Raji (cell line): ENCODE data around the gene PSME3.

Experiments used
- POLR2A ChIP-seq: IDR thresholded peaks from 2 replicates; pipeline ENCODE4 v1.6.1; 2011; ENCODE audit warnings: low read depth, low read length, control low read depth; ENCODE audit not compliant: insufficient read depth

The PSME3 gene

DNA sequence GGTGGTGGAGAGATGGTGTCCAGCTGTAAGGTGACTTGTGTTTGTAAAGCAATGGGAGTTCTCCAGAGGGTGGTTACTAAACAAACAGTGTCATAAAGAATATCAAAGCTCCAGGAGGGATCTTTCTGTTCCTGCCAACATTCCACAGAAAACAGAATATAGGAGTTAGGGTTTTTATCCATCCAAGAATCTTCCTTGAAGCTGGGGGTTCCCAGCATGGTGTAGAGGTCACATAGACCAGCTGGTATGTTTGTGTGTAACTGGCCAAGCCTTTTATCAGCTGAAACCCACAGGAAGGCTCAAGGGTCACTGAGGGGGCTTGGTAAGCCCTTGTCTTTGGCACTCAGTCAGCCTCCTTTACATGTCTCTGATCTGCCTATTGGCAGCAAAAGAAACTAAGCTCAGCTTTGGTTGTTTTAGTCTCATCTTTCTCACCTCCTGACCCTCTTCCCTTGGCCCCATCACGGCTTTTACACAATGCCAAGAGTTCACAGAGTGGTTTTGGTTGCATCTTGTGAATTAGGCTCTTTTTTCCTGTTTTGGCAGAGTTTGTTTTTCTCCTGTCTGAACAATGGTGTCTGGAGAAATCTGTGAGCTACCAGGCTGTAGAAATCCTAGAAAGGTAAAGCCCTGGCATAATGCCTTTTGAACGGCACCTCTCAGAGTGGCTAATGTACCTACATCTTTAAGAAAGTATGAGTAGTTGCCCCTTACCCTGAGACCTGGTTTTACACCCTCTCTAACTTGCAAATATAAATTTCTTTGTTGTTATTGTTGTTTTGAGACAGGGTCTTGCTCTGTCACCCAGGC is 29.9 kb upstream of the PSME3 start:
- TF ChIP-seq POLR2A: no peak

DNA sequence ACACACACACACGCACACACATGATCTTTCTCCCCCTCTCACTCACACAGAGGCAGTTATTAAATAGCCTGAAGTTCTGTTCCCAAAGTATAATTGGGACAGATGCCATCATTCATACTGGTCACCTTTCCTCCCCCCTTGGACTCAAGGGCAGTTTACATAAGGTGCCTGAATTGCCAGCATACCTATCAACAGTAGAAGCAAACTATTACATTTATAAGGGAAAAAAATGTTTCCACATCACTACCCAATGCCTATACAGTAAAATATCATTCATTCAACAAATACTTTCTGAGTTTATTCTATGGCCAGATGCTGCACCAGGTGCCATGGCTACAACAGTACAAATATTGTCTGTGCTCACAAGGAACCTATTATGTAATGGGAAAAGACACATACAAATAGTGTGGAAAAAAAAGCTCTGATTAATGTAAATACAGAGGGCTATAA is 28.3 kb upstream of the PSME3 start:
- no peak for TF ChIP-seq POLR2A

DNA sequence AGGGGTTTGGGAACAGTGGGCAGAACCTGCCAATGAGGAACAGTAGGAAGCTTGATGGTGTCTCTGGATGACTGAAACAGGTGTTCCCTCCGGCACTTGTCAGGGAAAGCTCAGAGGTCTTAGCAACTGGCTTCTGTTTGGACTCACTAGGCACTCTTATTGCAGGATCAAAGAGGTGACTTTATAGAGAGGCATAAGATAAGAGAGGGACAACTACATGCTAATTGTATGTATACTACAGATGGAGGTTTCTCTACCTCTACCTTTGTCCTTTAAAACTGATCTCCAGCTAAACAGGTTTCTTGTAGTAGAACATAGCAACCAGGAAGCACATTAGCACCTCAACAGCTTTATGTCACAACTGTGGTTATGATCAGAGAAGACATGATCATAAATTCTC is 26.9 kb upstream of the PSME3 start:
- no peak for TF ChIP-seq POLR2A

DNA sequence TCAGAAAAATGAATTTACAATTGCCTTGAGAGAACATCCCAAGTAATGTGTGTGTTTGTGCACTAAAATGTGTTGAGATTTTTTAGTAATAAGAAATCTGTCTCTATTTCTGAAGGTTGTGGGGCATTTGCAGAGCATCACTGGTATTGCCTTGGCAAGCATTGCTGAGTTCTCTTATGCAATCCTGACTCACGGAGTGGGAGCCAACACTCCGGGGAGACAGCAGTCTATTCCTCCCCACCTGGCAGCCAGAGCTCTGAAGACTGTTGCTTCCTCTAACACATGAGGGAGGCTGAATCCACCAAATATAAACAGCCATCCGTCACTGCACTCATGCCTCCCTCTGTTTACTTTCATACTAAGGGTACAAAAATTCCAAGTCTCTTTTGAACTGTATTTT is 23.9 kb upstream of the PSME3 start:
- no peak for TF ChIP-seq POLR2A

DNA sequence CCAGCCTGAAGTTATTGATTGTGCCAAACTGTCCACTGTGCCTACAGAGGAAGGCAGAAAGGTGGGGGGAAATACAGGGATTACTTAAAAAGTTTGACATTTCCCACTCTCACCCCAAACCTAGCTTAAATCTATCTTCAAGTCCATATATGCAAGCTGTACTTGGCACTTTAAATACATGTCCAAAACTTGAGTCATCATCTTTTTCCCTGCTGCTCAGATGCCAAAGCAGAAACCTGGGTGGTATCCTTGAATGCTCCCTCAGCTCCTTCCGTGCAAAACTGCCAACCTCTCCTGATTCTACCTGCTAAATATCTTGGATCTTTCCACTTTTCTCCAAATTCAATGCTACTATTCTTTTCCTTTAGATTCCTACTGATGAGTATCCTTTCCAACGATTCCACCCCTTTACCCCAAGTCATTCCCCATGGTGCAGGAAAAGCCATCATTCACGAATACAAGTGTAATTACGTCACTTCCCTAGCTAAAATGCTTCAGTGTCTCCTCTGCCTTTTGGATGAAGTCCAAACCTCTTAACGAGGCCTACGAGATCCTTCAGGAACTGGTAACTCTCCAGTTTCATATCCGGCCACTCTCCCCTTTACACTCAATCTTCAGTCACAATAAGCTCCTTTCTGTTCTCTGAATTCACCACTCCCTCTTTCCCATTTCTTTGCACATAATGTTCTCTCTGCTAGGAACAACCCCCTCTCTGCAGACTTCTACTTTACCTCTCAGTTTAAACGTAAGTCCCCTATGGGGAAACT is 18.4 kb upstream of the PSME3 start:
- no peak for TF ChIP-seq POLR2A

DNA sequence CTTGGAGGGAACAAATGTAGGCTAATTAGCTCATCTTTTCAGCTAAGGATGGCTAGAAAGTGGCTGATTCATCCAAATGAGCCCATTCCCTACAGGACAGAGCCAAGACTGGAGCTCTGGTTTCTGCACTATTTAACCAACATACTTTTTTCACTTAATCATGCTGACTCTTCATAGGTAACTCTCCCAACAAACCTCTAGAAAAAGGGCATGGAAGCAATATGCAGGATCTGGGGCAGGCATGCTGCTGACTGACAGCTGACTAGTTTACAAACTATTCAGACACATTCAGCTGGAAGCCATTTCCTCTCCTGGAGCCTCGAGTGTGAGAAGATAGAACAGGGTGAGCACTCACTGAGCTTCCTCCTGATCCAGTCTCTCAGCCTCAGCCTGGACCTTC is 15.3 kb upstream of the PSME3 start:
- TF ChIP-seq POLR2A: no peak

DNA sequence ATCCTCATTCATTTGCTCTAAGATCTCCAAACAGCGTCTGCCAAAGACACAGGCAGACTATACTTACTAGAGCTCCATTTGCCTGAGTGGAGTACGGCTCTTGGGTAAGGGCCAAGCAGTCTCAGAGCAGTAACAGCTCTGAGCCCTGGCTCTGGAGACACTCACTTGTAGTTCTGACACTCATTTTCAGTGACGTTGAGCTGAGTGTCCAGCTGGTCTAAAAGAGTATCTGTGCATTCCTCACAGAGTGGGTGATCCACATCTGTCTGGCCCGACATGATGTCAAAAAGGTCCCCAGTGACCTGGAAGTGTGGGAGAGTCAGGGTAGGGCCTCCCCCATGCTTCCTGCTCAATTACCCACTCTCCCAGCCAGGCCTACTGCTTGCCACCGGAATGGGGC is 14.8 kb upstream of the PSME3 start:
- no peak for TF ChIP-seq POLR2A

DNA sequence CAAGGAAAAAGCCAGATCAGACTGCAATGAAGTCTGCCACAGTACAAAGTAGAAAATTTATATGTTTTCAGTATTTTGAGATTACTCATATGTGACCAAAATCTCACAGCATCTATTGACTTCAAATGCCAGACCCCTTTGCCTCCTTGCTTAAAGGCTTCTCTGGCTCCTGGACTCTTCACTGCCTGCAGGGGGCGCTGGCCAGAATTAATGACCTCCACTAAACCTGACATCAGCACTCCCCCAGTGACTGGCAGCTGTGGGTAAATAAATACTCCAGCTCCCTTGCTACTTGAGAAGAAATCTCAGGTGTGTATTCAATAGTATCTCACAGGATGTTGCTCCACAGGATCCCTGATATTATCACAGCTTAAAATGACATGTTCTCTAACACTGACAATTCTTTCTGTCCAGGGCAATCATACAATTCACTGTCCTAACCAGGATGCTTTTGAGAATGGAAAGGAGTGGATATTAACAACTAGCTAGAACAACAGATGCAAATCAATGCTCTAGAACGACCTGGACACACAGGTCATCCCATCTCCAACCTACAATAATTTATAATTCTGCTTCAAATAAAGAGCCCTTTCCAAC is 13.2 kb upstream of the PSME3 start:
- no peak for TF ChIP-seq POLR2A

DNA sequence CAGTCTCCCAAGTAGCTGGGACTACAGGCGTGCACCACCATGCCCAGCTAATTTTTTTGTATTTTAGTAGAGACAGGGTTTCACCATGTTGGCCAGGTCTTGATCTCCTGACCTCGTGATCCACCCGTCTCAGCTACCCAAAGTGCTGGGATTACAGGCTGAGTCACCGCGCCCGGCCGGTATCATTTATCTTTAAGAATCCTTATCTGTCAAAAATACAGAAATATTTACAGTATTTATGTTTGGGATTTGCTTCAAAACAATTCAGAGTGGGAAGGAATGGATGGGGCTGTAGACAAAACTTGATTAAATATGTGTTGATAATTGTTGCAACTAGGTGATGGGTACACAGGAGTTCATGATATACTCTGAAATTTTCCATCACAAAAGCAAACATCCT is 12.0 kb upstream of the PSME3 start:
- no peak for TF ChIP-seq POLR2A

DNA sequence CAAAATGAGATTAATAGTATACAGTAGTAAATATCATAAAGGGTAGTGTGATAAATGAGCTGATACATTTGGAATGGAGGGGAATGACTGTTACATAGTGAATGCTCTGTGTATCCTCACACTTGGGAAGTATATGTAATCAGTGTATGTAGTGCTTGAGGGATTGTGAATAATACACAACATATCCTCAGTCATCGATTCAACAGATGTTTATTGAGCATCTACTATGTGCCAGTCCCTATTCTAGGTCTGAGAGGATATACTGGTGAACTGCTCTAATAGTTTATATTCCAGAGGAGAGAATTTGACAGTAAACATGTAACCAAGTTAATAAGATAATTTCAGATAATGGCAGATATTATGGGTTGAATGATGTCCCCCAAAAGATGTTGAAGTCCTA is 5.7 kb upstream of the PSME3 start:
- TF ChIP-seq POLR2A: no peak

DNA sequence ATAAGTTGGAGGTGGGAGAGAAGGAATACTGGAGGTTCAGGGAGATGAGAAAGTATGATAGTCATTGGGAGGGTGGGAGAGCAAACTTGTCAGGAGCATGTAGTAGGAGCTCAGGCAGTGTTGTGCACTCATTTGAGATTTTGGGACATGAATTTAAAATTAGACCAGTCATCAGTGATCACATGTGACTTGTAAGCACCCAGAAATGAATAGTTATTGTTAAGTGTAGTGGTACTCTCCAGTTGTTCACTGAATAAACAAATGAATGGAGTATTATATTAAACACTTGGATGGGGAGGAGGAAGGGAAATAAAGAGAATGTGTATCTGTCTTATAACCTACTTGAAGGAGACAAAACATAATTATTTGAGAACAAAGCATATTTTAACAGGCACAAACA is 2.2 kb upstream of the PSME3 start:
- TF ChIP-seq POLR2A: no peak

DNA sequence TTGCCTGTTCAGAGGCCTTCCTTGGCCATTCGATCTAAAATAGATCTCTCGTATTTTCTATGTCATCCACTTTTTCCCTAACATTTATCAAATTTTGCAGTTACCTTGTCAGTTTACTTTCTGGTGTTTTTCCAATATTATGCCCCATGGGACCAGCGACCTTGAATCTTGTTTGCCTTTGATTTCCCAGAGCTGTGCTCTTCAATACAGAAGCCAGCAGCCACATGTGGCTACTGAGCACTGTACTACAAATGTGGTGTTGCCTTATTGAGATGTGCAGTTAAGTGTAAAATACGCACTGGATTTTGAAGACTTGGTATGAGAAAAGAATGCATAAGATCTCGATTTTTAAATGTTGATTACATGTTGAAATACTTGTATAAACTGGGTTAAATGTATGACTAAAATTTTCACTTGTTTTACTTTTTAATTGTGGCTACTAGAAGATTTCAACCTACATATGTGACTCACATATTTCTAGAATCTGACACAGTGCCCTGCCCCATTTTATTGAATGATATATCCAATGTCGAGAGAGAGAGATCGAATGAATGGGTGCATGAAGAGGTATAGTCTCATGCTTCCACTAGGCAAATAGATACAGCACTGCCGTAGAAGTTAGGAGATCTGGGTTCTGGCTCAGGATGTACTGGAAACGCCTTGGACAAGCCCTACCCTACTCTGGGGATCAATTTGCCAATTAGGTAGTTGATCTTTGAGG is 824 bp upstream of the PSME3 start:
- TF ChIP-seq POLR2A: no peak

DNA sequence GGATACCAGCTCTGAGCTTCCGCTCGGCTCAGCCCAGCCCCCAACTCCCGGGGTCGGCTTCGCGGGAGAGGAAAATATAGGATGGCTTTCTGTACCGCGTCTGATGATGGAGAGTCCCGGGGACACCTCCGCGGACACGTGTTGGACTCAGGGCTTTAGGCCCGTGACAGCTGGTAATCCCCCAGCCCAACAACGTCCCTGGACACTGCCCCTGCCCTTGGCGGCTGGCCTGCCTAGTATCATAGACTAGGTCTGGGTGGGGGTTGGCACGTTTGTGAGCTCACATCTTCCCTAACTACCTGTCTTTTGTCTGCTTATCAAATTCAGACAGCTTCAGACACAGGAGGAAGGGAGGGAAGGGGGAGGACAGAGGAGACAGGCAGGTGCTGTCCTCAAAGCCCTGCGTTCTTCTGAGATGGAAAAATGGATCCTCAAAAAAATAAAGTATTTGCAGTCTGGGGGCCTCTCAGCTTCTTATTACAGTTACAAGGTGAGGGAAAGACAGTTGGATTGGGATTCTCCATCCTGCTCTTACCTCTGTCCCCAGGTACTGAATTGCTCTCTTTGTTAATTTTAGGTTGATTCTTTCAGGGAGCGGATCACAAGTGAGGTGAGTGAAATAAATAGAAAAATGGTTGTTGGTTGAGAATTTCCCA is 698 bp downstream of the PSME3 start:
- no peak for TF ChIP-seq POLR2A

DNA sequence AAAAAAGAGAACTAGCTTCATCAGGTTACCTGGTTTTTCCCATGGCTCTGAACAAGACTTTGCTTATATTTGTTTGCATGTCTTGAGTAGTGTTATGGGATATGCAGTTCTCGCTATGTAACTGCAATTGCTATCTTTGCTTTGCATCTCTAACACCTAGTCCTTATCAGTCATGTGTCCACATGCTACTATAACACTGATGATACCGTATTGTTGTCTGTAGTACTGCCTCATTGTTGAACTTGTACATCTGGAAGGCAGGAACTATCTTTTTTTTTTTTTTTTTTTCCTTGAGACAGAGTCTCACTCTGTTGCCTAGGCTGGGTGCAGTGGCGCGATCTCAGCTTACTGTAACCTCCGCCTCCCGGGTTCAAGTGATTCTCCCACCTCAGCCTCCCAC is 2.5 kb downstream of the PSME3 start:
- no peak for TF ChIP-seq POLR2A

DNA sequence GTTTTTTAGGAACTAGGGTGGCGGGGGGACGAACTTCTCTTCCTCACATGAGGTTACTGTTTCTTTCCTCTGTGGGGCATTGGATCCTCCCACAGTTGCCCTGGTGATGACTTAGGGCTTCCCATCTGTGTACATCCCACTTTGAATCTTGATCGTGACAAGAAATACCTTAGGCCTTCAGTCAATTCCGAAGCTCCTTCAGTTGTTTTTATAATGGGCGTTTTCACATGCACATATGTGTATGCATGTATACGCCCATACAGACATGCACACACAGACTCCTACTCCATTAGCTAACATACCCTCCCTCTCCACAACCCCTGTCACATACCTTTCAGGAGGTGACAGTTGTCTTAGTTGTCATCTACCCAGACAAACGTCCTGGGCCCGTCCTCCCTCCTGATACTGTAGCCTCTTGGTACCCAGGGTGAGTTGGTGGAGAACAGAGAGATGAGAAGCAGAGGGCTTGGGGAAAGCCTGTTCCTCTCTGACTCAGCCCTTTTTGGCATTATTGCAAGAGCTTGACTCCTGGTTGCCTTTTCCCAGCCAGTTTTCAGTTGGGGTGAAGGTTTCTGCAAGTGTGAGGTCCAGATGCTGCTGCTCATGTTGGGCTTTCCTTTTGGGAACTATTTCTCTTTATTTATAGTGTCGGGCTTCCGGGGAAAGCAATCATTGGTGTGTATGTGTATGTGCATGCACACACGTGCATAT is 8.9 kb downstream of the PSME3 start:
- TF ChIP-seq POLR2A: no peak

DNA sequence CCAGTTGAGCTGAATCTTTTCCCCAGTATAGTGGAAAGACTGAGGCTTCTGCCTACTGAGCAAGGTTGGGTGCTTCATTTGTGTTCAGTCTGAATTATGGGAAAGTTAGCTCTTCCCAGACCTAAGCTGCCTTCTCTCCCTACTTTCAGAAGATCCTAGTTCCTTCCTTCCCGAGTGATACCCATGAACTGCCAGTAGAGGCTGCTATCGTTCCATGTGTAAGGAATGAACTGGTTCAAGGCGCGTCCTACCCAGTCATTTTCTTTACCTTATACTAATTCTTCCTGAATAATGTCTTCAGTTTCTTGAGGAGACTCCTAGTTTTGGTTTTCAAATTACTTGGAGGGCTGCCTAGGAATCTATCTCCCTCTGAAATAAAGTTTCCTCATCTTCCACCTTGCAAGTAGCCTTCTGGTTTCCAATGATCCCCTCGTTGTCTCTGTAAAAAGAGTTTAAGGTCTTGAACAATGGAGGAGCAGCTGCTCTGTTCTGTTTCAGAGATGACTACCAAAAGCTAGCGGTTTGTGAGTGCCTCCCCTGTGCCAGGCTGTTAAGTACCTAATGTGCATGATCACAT is 10.2 kb downstream of the PSME3 start:
- TF ChIP-seq POLR2A: no peak
